ENCODE measurements around the gene GPR42. TPM values are rescaled to one million over a fixed set of nuclear protein-coding genes. Genes with fewer than 3 reads are reported as not detected.

The GPR42 gene
- total RNA-seq, 1 donor from 2014 or later: not detected

DNA sequence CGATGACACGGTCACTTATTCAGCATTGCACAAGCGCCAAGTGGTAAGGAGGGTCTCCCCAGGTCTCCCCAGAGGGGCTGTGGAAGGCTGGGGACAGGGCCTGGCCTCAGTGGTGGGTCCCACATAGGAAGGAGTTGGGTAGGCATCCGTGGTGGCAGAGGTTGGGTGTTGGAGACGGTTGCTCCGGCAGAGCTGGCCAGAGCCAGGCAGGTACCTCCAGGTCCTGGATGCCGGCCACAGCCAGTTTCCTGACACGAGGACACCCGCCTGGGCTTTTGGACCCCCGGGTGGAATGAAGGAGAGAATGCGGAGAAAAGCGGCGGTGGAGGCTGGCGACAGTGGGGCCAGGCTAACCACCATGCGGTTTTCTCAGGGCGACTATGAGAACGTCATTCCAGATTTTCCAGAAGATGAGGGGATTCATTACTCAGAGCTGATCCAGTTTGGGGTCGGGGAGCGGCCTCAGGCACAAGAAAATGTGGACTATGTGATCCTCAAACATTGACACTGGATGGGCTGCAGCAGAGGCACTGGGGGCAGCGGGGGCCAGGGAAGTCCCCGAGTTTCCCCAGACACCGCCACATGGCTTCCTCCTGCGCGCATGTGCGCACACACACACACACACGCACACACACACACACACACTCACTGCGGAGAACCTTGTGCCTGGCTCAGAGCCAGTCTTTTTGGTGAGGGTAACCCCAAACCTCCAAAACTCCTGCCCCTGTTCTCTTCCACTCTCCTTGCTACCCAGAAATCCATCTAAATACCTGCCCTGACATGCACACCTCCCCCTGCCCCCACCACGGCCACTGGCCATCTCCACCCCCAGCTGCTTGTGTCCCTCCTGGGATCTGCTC is 24.4 kb upstream of the GPR42 start:
- peaks cover 6% of the 10 kb centered on the region for H3K27me3 Mint-ChIP-seq (ENCODE audit: unreplicated experiment)
- no peaks in the 10 kb centered on the region for H3K36me3 Mint-ChIP-seq (ENCODE audit: unreplicated experiment)
- no peak overlapping the region for H3K4me3 Mint-ChIP-seq (ENCODE audit: unreplicated experiment)
- no peak for TF ChIP-seq CTCF (IDR thresholded peaks at IDR 0.05; ENCODE audit: partially characterized antibody, unreplicated experiment)
- H3K4me1 Mint-ChIP-seq (ENCODE audit: low read depth, unreplicated experiment): peaks cover 2% of the 10 kb centered on the region
- DNase-seq: no peak
- H3K9me3 Mint-ChIP-seq (ENCODE audit: unreplicated experiment): peaks cover 4% of the 10 kb centered on the region
- H3K27ac Mint-ChIP-seq (ENCODE audit: unreplicated experiment): no peak overlapping the region

GRCh38 chr19:35347171-35347929 is 23.5 kb upstream of the GPR42 start, which contains the start of gene FFAR1:
Gene FFAR1 (plus strand): TSS chr19:35347902. CDS start chr19:35351552, 3,650 bp downstream.
- no peaks in the 10 kb centered on the region for H3K36me3 Mint-ChIP-seq (ENCODE audit: unreplicated experiment)
- peak within 1 kb of the TSS; percentile 12 for H3K4me3 Mint-ChIP-seq (ENCODE audit: unreplicated experiment)
- no peak within 1 kb of the TSS for H3K27ac Mint-ChIP-seq (ENCODE audit: unreplicated experiment)
- H3K9me3 Mint-ChIP-seq (ENCODE audit: unreplicated experiment): peaks cover 4% of the 10 kb centered on the region
- TF ChIP-seq CTCF (IDR thresholded peaks at IDR 0.05; ENCODE audit: partially characterized antibody, unreplicated experiment): no peak
- H3K27me3 Mint-ChIP-seq (ENCODE audit: unreplicated experiment): peaks cover 5% of the 10 kb centered on the region
- DNase-seq: no peak
- H3K4me1 Mint-ChIP-seq (ENCODE audit: low read depth, unreplicated experiment): peaks cover under 1% of the 10 kb centered on the region

GRCh38 chr19:35347930-35348298 is 23.0 kb upstream of the GPR42 start:
- TF ChIP-seq CTCF (IDR thresholded peaks at IDR 0.05; ENCODE audit: partially characterized antibody, unreplicated experiment): no peak
- Mint-ChIP-seq H3K27ac (ENCODE audit: unreplicated experiment) (no peak overlapping the region), H3K36me3 (ENCODE audit: unreplicated experiment) (no peaks in the 10 kb centered on the region), H3K9me3 (ENCODE audit: unreplicated experiment) (peaks cover 4% of the 10 kb centered on the region), H3K27me3 (ENCODE audit: unreplicated experiment) (peaks cover 6% of the 10 kb centered on the region), H3K4me3 (ENCODE audit: unreplicated experiment) (peak overlapping the region; percentile 12), H3K4me1 (ENCODE audit: low read depth, unreplicated experiment) (peaks cover 1% of the 10 kb centered on the region)
- DNase-seq: no peak

- H3K9me3 Mint-ChIP-seq (ENCODE audit: unreplicated experiment): peaks cover 4% of the 10 kb centered on the region
- no peaks in the 10 kb centered on the region for H3K36me3 Mint-ChIP-seq (ENCODE audit: unreplicated experiment)
- H3K27ac Mint-ChIP-seq (ENCODE audit: unreplicated experiment): no peak overlapping the region
- TF ChIP-seq CTCF (IDR thresholded peaks at IDR 0.05; ENCODE audit: partially characterized antibody, unreplicated experiment): no peak
- DNase-seq: no peak
- no peak overlapping the region for H3K4me3 Mint-ChIP-seq (ENCODE audit: unreplicated experiment)
- H3K27me3 Mint-ChIP-seq (ENCODE audit: unreplicated experiment): peaks cover 6% of the 10 kb centered on the region
- peaks cover 1% of the 10 kb centered on the region for H3K4me1 Mint-ChIP-seq (ENCODE audit: low read depth, unreplicated experiment)
Observed at GRCh38 chr19:35348911-35349611, 21.8 kb upstream of the GPR42 start.
